HG02610 (cell line): ENCODE measurements around the gene ASPSCR1.

Experiments
- ATAC-seq: cut with Tn5 transposase; IDR thresholded peaks from one replicate; pipeline ENCODE4 v1.9.1; 2021; ENCODE audit warnings: mild to moderate bottlenecking, moderate library complexity; ENCODE audit not compliant: unreplicated experiment

Gene ASPSCR1

GRCh38 chr17:82063424-82064415, 86.3 kb downstream of the ASPSCR1 start:
- no peak for ATAC-seq

GRCh38 chr17:82064433-82065192, 87.2 kb downstream of the ASPSCR1 start:
- no peak for ATAC-seq

GRCh38 chr17:82065193-82065637, 87.8 kb downstream of the ASPSCR1 start:
- ATAC-seq: peak; percentile 23

- peak; percentile 52 for ATAC-seq
Measured at GRCh38 chr17:82065638-82066303, 88.3 kb downstream of the ASPSCR1 start, which contains the start of gene DUS1L. Gene DUS1L (minus strand): TSS chr17:82065804. CDS start chr17:82065059, 745 bp downstream.
